K562 (cell line): Measurements from ENCODE around the gene KCTD3. TPM values are rescaled to one million over a fixed set of nuclear protein-coding genes. Genes with fewer than 3 reads are reported as not detected.

Experiments used
- ASH1L ChIP-seq: fragments of 450-650 bp; IDR thresholded peaks from 2 replicates; pipeline ENCODE4 v1.6.1; 2018; ENCODE audit warnings: borderline replicate concordance, mild to moderate bottlenecking, low read depth; ENCODE audit not compliant: partially characterized antibody
- BCLAF1 ChIP-seq, 2 experiments: fragments of 450-650 bp in 1 of 2; IDR thresholded peaks; 2 replicates each; pipeline ENCODE4 v1.6.1; 2011 to 2017; ENCODE audit warnings: low read depth in 2 of 2, antibody characterized with exemption in 1 of 2, borderline replicate concordance in 1 of 2, low read length in 1 of 2, mild to moderate bottlenecking in 1 of 2, mixed read lengths in 1 of 2; ENCODE audit not compliant: control insufficient read depth in 1 of 2
- BMI1 ChIP-seq: fragments of 150-350 bp; IDR thresholded peaks from 2 replicates; pipeline ENCODE4 v1.6.1; 2014; ENCODE audit warnings: low read length
- CEBPB ChIP-seq: fragments of 450-650 bp; IDR thresholded peaks from 2 replicates; pipeline ENCODE4 v1.6.1; 2016; ENCODE audit warnings: missing genetic modification characterization, missing compliant biosample characterization
- CREM ChIP-seq: IDR thresholded peaks from 2 replicates; pipeline ENCODE4 v1.6.1; 2014; ENCODE audit warnings: antibody characterized with exemption, low read depth
- DDX20 ChIP-seq: fragments of 450-650 bp; IDR thresholded peaks from 2 replicates; pipeline ENCODE4 v1.6.1; 2016; ENCODE audit warnings: missing genetic modification characterization, low read depth, mild to moderate bottlenecking, missing compliant biosample characterization, moderate library complexity
- ELF2 ChIP-seq: fragments of 250-450 bp; sonication (Bioruptor Pico); IDR thresholded peaks from 2 replicates; pipeline ENCODE4 v1.5.0; 2021; ENCODE audit warnings: mild to moderate bottlenecking
- MTA2 ChIP-seq: fragments of 450-650 bp; IDR thresholded peaks from 2 replicates; pipeline ENCODE4 v1.6.1; 2016; ENCODE audit warnings: low read depth
- NFIX ChIP-seq: fragments of 250-450 bp; sonication (Bioruptor Pico); IDR thresholded peaks from 2 replicates; pipeline ENCODE4 v1.4.0; 2020; ENCODE audit warnings: low read depth, mild to moderate bottlenecking, moderate library complexity
- NR2F6 ChIP-seq: fragments of 450-650 bp; formaldehyde crosslinking; IDR thresholded peaks from 2 replicates; pipeline ENCODE4 v1.4.0; 2020; ENCODE audit warnings: mild to moderate bottlenecking
- RBM17 ChIP-seq: fragments of 200-400 bp; formaldehyde crosslinking; IDR thresholded peaks from 2 replicates; pipeline ENCODE4 v1.6.1; 2017; ENCODE audit warnings: low read depth, mild to moderate bottlenecking, low read length, borderline replicate concordance
- SMARCA5 ChIP-seq: fragments of 450-650 bp; IDR thresholded peaks from 2 replicates; pipeline ENCODE4 v1.6.1; 2016
- SRSF7 ChIP-seq: fragments of 200-400 bp; formaldehyde crosslinking; optimal IDR thresholded peaks from 2 replicates; pipeline ENCODE3; 2017; ENCODE audit warnings: mild to moderate bottlenecking, low read depth, low read length
- STAG1 ChIP-seq: sonication (generic); formaldehyde crosslinking; IDR thresholded peaks from 2 replicates; pipeline ENCODE4 v1.5.0; 2020; ENCODE audit warnings: missing genetic modification reagents, borderline replicate concordance
- ZBTB5 ChIP-seq: fragments of 450-650 bp; IDR thresholded peaks from 2 replicates; pipeline ENCODE4 v1.6.1; 2017; ENCODE audit warnings: antibody characterized with exemption
- ZNF280B ChIP-seq: fragments of 250-450 bp; sonication (Bioruptor Pico); IDR thresholded peaks from 2 replicates; pipeline ENCODE4 v1.5.1; 2021; ENCODE audit warnings: mild to moderate bottlenecking
- ZNF655 ChIP-seq: fragments of 250-450 bp; sonication (Bioruptor Pico); IDR thresholded peaks from 2 replicates; pipeline ENCODE4 v1.5.0; 2021
- ZNF695 ChIP-seq: fragments of 450-650 bp; formaldehyde crosslinking; IDR thresholded peaks from 2 replicates; pipeline ENCODE4 v1.4.0; 2020; ENCODE audit warnings: mild to moderate bottlenecking, moderate library complexity
- ZNF696 ChIP-seq: fragments of 250-450 bp; sonication (Bioruptor Pico); conservative IDR thresholded peaks from 2 replicates; pipeline ENCODE4 v1.4.0; 2020; ENCODE audit warnings: mild to moderate bottlenecking, moderate library complexity
- ZNF79 ChIP-seq: fragments of 250-450 bp; sonication (Bioruptor Pico); IDR thresholded peaks from 2 replicates; pipeline ENCODE4 v1.4.0; 2020; ENCODE audit warnings: low read depth, mild to moderate bottlenecking, moderate library complexity
- polyA plus RNA-seq, 8 experiments: library from polyadenylated mRNA; depleted of rRNA in 4 of 8; stranded (reverse) in 5 of 8; unstranded in 3 of 8; fragments of >200 nt; fragmentation: Nextera tagmentation in 2 of 8; fragmentation: Illumina TruSeq in 1 of 8; extraction: Ambion mirVana in 2 of 8; extraction: Trizol in 1 of 8; gene quantifications; 2 replicates each; pipeline versions ENCODE4 v1.2.1 to v1.2.3, GENCODE V29; 2011 to 2014; ENCODE audit warnings: inconsistent platforms in 1 of 8, missing spikeins in 1 of 8
- total RNA-seq, 7 experiments: library from RNA; depleted of rRNA in 6 of 7; stranded (reverse); fragments of >200 nt in 6 of 7; fragmentation: Illumina TruSeq in 2 of 7; extraction: Trizol in 2 of 7; gene quantifications; 2 replicates each; pipeline versions ENCODE4 v1.2.1 to v1.2.3, GENCODE V29; 2011 to 2021; ENCODE audit warnings: low replicate concordance in 1 of 7

The KCTD3 gene
- total and polyA plus RNA-seq, 9 of the 15 experiments (the other 6 are each of a cell fraction or from before 2014, with no cell fraction given), result 12.8 to 77.1 (median 44.3) TPM

GRCh38 chr1:215566556-215567490, at the start of gene KCTD3 (continued):
- TF ChIP-seq BCLAF1 (IDR thresholded peaks at IDR 0.05; ENCODE audit: borderline replicate concordance in 1 of 2, control insufficient read depth in 1 of 2, low read depth in 2 of 2, low read length in 1 of 2), result no peak
- TF ChIP-seq ZNF79, result no peak
- no peak for TF ChIP-seq CEBPB
- no peak for TF ChIP-seq NR2F6
- TF ChIP-seq STAG1, result no peak
- no peak for TF ChIP-seq ZNF696 (CRISPR knock-in tag)
- TF ChIP-seq ZBTB5, result no peak
- TF ChIP-seq ZNF695 (CRISPR knock-in tag), result no peak
- TF ChIP-seq NFIX, result no peak
- no peak for TF ChIP-seq BMI1
- no peak for TF ChIP-seq RBM17
- TF ChIP-seq ELF2, result no peak
- TF ChIP-seq CREM, result peak; percentile 67
- peak; percentile 29 for TF ChIP-seq ASH1L
- 0 out of 2 replicates have a peak, but pooled peaks have one; percentile 61 for TF ChIP-seq SMARCA5
- TF ChIP-seq SRSF7, result no peak
- TF ChIP-seq DDX20 (tag), result no peak
- no peak for TF ChIP-seq MTA2
- no peak for TF ChIP-seq ZNF280B (CRISPR knock-in tag)
- TF ChIP-seq ZNF655, result no peak
